Liver (tissue), 9 donors: ENCODE data around the gene THSD7B. TPM values are rescaled to one million over a fixed set of nuclear protein-coding genes. Genes with fewer than 3 reads are reported as not detected.

Experiments used
- DNase-seq: peaks from one replicate; pipeline ENCODE4 v3.0.0-alpha.2; 2017; ENCODE audit warnings: low spot score
- H3K27ac ChIP-seq, 2 donors: one replicate each; pipeline ENCODE4 v1.7.0; 2013; ENCODE audit warnings: inconsistent platforms in 2 of 2, low read length in 2 of 2, control low read depth in 1 of 2, low read depth in 1 of 2, mild to moderate bottlenecking in 1 of 2
- H3K27me3 ChIP-seq, 4 donors: one replicate each; pipeline versions ENCODE4 v1.6.1 to v1.7.0; 2013; ENCODE audit warnings: low read length in 3 of 4, inconsistent platforms in 1 of 4, mild to moderate bottlenecking in 1 of 4, moderate library complexity in 1 of 4; ENCODE audit not compliant: control insufficient read depth in 4 of 4, insufficient read depth in 4 of 4
- H3K36me3 ChIP-seq, 4 donors: one replicate each; pipeline versions ENCODE4 v1.6.1 to v1.7.0; 2013; ENCODE audit warnings: low read length in 3 of 4, mild to moderate bottlenecking in 3 of 4, low read depth in 1 of 4, moderate library complexity in 1 of 4; ENCODE audit not compliant: control insufficient read depth in 4 of 4, insufficient read depth in 3 of 4
- H3K4me1 ChIP-seq, 4 donors: one replicate each; pipeline versions ENCODE4 v1.6.1 to v1.7.0; 2013; ENCODE audit warnings: low read length in 3 of 4, mild to moderate bottlenecking in 3 of 4, moderate library complexity in 1 of 4; ENCODE audit not compliant: control insufficient read depth in 4 of 4, insufficient read depth in 4 of 4
- H3K4me3 ChIP-seq, 3 donors: one replicate each; pipeline versions ENCODE4 v1.6.1 to v1.7.0; 2013; ENCODE audit warnings: low read length in 3 of 3, control low read depth in 1 of 3, low read depth in 1 of 3, mild to moderate bottlenecking in 1 of 3
- H3K9ac ChIP-seq, 2 donors: one replicate each; pipeline ENCODE4 v1.7.0; 2013; ENCODE audit warnings: low read length in 2 of 2, mild to moderate bottlenecking in 2 of 2, moderate library complexity in 2 of 2, control low read depth in 1 of 2, low read depth in 1 of 2
- H3K9me3 ChIP-seq, 4 donors: one replicate each; pipeline versions ENCODE4 v1.6.1 to v1.7.0; 2013; ENCODE audit warnings: low read length in 3 of 4; ENCODE audit not compliant: control insufficient read depth in 4 of 4
- HNF4A ChIP-seq, 2 donors: conservative IDR thresholded peaks; 2 replicates each; pipeline ENCODE4 v1.6.1; 2016; ENCODE audit warnings: antibody characterized with exemption in 2 of 2, mild to moderate bottlenecking in 2 of 2
- HNF4G ChIP-seq: IDR thresholded peaks from 2 replicates; pipeline ENCODE4 v1.6.1; 2016; ENCODE audit warnings: antibody characterized with exemption
- NR2F2 ChIP-seq: IDR thresholded peaks from 2 replicates; pipeline ENCODE4 v1.6.1; 2016; ENCODE audit warnings: antibody characterized with exemption
- RAD21 ChIP-seq, 2 donors: IDR thresholded peaks; 2 replicates each; pipeline ENCODE4 v1.6.1; 2016; ENCODE audit warnings: antibody characterized with exemption in 2 of 2, mild to moderate bottlenecking in 2 of 2
- RXRA ChIP-seq, 2 donors: IDR thresholded peaks; 2 replicates each; pipeline ENCODE4 v1.6.1; 2017 to 2018; ENCODE audit warnings: antibody characterized with exemption in 2 of 2, mild to moderate bottlenecking in 1 of 2
- TAF1 ChIP-seq: conservative IDR thresholded peaks from 2 replicates; pipeline ENCODE4 v1.6.1; 2016; ENCODE audit warnings: antibody characterized with exemption, mild to moderate bottlenecking
- YY1 ChIP-seq: IDR thresholded peaks from 2 replicates; pipeline ENCODE4 v1.6.1; 2016; ENCODE audit warnings: antibody characterized with exemption, mild to moderate bottlenecking
- WGBS: extraction: QIAGEN DNeasy Blood & Tissue Kit; methylation state at CpG from one replicate; pipeline ENCODE4 v1.1.7; 2013; 5-methylcytosine and 5-hydroxymethylcytosine counted together
- polyA plus RNA-seq, 2 donors: library from polyadenylated mRNA; stranded (reverse) in 1 of 2; unstranded in 1 of 2; fragments of 200-250 nt in 1 of 2; fragments of >200 nt in 1 of 2; fragmentation: Nextera tagmentation in 1 of 2; extraction: Ambion mirVana in 1 of 2; gene quantifications; one replicate each; pipeline versions ENCODE4 v1.2.1 to v1.2.3, GENCODE V29; 2013 to 2015
- total RNA-seq, 2 donors: library from RNA; depleted of rRNA; stranded (reverse); fragments of >200 nt; gene quantifications; one replicate each; pipeline ENCODE4 v1.2.3, GENCODE V29; 2014
- TF ChIP-seq, protein P1 (sequence below): IDR thresholded peaks from 2 replicates; pipeline ENCODE4 v1.6.1; 2016; ENCODE audit warnings: antibody characterized with exemption
- TF ChIP-seq, protein P2 (sequence below): fragments of 150-350 bp; IDR thresholded peaks from 2 replicates; pipeline ENCODE4 v1.5.1; 2017; ENCODE audit warnings: improper control_type of control experiment, low read depth, low read length; ENCODE audit not compliant: missing input control
- TF ChIP-seq, protein P3 (sequence below): IDR thresholded peaks from 2 replicates; pipeline ENCODE4 v1.6.1; 2016; ENCODE audit warnings: antibody characterized with exemption
- TF ChIP-seq, protein P4 (sequence below): IDR thresholded peaks from 2 replicates; pipeline ENCODE4 v1.6.1; 2016; ENCODE audit warnings: antibody characterized with exemption, mild to moderate bottlenecking
- donor health status: healthy.
- donor health status: healthy.
- donor health status: healthy.
- donor health status: healthy.
- donor health status: healthy.

Gene THSD7B
- total and polyA plus RNA-seq, 4 donors = 0.01 to 0.75 (median 0.42) TPM; not detected in 1

DNA sequence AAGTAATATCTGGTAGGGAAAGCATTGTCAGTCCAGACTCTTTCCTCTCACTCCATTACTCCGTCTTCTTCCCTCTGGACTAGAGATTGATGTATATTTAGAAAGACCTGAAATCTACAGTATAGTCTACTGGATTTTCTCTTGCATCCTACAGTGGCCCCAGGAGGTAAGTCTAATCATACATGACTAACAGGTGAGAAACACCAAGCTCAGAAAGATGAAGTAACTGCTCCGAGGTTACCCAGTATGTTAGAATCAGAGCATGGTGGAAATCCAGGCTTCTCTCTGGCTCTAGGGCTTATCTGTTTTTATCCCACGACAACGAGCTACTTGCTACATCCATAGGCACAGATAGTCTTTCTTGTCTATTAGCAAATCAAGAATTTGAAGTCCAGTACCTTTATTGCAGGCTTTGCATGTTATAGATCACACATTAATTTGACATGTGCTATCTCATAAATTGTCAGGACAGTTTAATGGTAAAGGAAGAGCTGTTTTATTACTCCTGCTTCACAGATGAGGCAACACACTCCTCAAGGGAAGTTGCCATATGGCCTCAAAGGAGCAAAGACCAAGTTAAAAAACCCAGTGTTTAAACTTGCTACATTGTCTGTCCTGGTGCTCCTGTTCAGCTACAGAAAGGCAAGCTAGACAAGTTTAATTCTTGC is 484.3 kb downstream of the THSD7B start:
- Histone ChIP-seq H3K36me3 (no peaks in the 10 kb centered on the region), H3K27ac (no peak overlapping the region), H3K9ac (no peak overlapping the region), H3K4me3 (no peak overlapping the region), H3K9me3 (no peaks in the 10 kb centered on the region), H3K27me3 (no peaks in the 10 kb centered on the region), H3K4me1 (no peaks in the 10 kb centered on the region)
- TF ChIP-seq HNF4A (conservative IDR thresholded peaks at IDR 0.05) (no peak), YY1 (no peak), NR2F2 (no peak), RAD21 (IDR thresholded peaks at IDR 0.05) (no peak)
- TF ChIP-seq, protein P1, sequence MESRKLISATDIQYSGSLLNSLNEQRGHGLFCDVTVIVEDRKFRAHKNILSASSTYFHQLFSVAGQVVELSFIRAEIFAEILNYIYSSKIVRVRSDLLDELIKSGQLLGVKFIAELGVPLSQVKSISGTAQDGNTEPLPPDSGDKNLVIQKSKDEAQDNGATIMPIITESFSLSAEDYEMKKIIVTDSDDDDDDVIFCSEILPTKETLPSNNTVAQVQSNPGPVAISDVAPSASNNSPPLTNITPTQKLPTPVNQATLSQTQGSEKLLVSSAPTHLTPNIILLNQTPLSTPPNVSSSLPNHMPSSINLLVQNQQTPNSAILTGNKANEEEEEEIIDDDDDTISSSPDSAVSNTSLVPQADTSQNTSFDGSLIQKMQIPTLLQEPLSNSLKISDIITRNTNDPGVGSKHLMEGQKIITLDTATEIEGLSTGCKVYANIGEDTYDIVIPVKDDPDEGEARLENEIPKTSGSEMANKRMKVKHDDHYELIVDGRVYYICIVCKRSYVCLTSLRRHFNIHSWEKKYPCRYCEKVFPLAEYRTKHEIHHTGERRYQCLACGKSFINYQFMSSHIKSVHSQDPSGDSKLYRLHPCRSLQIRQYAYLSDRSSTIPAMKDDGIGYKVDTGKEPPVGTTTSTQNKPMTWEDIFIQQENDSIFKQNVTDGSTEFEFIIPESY = no peak
- TF ChIP-seq, protein P2, sequence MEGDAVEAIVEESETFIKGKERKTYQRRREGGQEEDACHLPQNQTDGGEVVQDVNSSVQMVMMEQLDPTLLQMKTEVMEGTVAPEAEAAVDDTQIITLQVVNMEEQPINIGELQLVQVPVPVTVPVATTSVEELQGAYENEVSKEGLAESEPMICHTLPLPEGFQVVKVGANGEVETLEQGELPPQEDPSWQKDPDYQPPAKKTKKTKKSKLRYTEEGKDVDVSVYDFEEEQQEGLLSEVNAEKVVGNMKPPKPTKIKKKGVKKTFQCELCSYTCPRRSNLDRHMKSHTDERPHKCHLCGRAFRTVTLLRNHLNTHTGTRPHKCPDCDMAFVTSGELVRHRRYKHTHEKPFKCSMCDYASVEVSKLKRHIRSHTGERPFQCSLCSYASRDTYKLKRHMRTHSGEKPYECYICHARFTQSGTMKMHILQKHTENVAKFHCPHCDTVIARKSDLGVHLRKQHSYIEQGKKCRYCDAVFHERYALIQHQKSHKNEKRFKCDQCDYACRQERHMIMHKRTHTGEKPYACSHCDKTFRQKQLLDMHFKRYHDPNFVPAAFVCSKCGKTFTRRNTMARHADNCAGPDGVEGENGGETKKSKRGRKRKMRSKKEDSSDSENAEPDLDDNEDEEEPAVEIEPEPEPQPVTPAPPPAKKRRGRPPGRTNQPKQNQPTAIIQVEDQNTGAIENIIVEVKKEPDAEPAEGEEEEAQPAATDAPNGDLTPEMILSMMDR = no peak
- TF ChIP-seq, protein P3, sequence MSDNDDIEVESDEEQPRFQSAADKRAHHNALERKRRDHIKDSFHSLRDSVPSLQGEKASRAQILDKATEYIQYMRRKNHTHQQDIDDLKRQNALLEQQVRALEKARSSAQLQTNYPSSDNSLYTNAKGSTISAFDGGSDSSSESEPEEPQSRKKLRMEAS = no peak
- TF ChIP-seq, protein P4, sequence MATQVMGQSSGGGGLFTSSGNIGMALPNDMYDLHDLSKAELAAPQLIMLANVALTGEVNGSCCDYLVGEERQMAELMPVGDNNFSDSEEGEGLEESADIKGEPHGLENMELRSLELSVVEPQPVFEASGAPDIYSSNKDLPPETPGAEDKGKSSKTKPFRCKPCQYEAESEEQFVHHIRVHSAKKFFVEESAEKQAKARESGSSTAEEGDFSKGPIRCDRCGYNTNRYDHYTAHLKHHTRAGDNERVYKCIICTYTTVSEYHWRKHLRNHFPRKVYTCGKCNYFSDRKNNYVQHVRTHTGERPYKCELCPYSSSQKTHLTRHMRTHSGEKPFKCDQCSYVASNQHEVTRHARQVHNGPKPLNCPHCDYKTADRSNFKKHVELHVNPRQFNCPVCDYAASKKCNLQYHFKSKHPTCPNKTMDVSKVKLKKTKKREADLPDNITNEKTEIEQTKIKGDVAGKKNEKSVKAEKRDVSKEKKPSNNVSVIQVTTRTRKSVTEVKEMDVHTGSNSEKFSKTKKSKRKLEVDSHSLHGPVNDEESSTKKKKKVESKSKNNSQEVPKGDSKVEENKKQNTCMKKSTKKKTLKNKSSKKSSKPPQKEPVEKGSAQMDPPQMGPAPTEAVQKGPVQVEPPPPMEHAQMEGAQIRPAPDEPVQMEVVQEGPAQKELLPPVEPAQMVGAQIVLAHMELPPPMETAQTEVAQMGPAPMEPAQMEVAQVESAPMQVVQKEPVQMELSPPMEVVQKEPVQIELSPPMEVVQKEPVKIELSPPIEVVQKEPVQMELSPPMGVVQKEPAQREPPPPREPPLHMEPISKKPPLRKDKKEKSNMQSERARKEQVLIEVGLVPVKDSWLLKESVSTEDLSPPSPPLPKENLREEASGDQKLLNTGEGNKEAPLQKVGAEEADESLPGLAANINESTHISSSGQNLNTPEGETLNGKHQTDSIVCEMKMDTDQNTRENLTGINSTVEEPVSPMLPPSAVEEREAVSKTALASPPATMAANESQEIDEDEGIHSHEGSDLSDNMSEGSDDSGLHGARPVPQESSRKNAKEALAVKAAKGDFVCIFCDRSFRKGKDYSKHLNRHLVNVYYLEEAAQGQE = no peak
- DNase-seq = no peak
- WGBS = 74% methylated on average over 4 of the region's 4 CpGs

DNA sequence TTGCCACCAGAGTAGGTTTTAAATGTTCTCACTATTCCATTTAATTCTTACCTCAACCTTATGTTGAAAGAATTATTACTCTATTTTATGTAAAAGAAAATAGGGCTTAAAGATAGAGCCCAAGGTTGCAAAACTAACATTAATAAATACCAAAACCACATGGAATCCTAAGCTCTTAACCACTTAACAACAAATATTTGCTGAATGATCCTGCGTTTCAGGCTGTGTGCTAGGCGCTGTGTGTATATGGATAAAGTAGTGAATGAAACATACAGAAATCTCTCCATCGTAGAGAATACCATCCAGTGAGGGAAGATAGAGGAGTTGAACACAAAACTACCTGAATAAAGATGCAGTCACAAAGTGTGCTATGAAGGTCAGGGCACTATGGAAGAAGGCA is 485.1 kb downstream of the THSD7B start:
- Histone ChIP-seq H3K27ac (no peak overlapping the region), H3K9ac (no peak overlapping the region), H3K36me3 (no peaks in the 10 kb centered on the region), H3K27me3 (no peaks in the 10 kb centered on the region), H3K4me1 (no peaks in the 10 kb centered on the region), H3K9me3 (no peaks in the 10 kb centered on the region), H3K4me3 (no peak overlapping the region)
- DNase-seq = no peak
- 77% methylated on average over 3 of the region's 3 CpGs for WGBS
- TF ChIP-seq HNF4G (no peak), RAD21 (IDR thresholded peaks at IDR 0.05) (no peak), RXRA (IDR thresholded peaks at IDR 0.05) (no peak), TAF1 (no peak)
- TF ChIP-seq, protein P4 = no peak
